Subcutaneous adipose tissue (tissue), 4 donors: Measurements from ENCODE around the gene ETF1. TPM values are rescaled to one million over a fixed set of nuclear protein-coding genes. Genes with fewer than 3 reads are reported as not detected.

Source experiments
- CTCF ChIP-seq: fragments of 450-650 bp; IDR thresholded peaks from one replicate; pipeline ENCODE4 v1.5.1; 2016; ENCODE audit warnings: low read depth, mild to moderate bottlenecking, control low read depth, antibody characterized with exemption, moderate library complexity
- total RNA-seq, 4 donors: library from RNA; depleted of rRNA; stranded (reverse); fragments of >200 nt; gene quantifications; one replicate each; pipeline ENCODE4 v1.1.0, GENCODE V29; 2016

Gene ETF1
- total RNA-seq, 4 donors from 2014 or later = 93.2 to 147 (median 104) TPM

- TF ChIP-seq CTCF = no peak
Observed at GRCh38 chr5:138536665-138537315, 6.2 kb downstream of the ETF1 start.

GRCh38 chr5:138536215-138536614, 6.8 kb downstream of the ETF1 start:
- TF ChIP-seq CTCF = no peak

- no peak for TF ChIP-seq CTCF
Observed at GRCh38 chr5:138533973-138534941, 8.8 kb downstream of the ETF1 start.

- TF ChIP-seq CTCF = no peak
Observed at GRCh38 chr5:138529812-138530211, 13.2 kb downstream of the ETF1 start.

GRCh38 chr5:138528744-138529469, 14.1 kb downstream of the ETF1 start:
- no peak for TF ChIP-seq CTCF

GRCh38 chr5:138528208-138528607, 14.8 kb downstream of the ETF1 start:
- no peak for TF ChIP-seq CTCF

GRCh38 chr5:138527170-138527569, 15.9 kb downstream of the ETF1 start:
- no peak for TF ChIP-seq CTCF
